HCT116 (cell line): ENCODE data around the gene SHANK1. TPM values are rescaled to one million over a fixed set of nuclear protein-coding genes. Genes with fewer than 3 reads are reported as not detected.

Experiments used
- ATAC-seq: fragments of 200-7000 bp; cut with Tn5 transposase; 2 replicates; pipeline ENCODE4 v1.9.1; 2020; ENCODE audit warnings: mild to moderate bottlenecking, moderate library complexity
- BruUV-seq: library from RNA; stranded (reverse); fragments of 400-500 nt; replicated peaks from 2 replicates; lab custom pipeline; 2021; lab: Mats Ljungman, UMichigan
- CTCF ChIA-PET: fragments of 300-600 bp; sonication (Branson Sonifier 250); formaldehyde crosslinking; loops from one replicate; lab custom pipeline; 2021; ENCODE audit warnings: antibody characterized with exemption; lab: Charles Lee
- POLR2A ChIA-PET: fragments of 300-600, 350-600 bp; sonication (Branson Sonifier 250); formaldehyde crosslinking; loops from one replicate; lab custom pipeline; 2021; ENCODE audit warnings: antibody characterized with exemption; lab: Charles Lee
- RAD21 ChIA-PET, 2 experiments: fragments of 300-600 bp; sonication (Branson Sonifier 250); formaldehyde crosslinking; loops; one replicate each; lab custom pipeline; 2023; ENCODE audit warnings: low total read pairs in 2 of 2; ENCODE audit not compliant: uncharacterized antibody in 2 of 2, unreplicated experiment in 2 of 2, low non-redundant PET in 1 of 2; lab: Charles Lee
- DNase-seq: peaks from one replicate; pipeline ENCODE4 v3.0.0-alpha.2; 2010; ENCODE audit warnings: low read depth, low spot score
- H2AFZ ChIP-seq: fragments of 200-600 bp; shearing (Covaris generic), sonication (generic); 2 replicates; pipeline ENCODE4 v1.6.1; 2017; ENCODE audit warnings: low read depth, mixed run types, mixed read lengths, antibody characterized with exemption, low read length; ENCODE audit not compliant: poor library complexity, severe bottlenecking
- H3K27ac ChIP-seq: 2 replicates; pipeline ENCODE4 v1.5.1; 2012; ENCODE audit warnings: low read depth, low read length
- H3K27me3 ChIP-seq: fragments of 200-600 bp; sonication (generic); 2 replicates; pipeline ENCODE4 v1.6.1; 2016; ENCODE audit warnings: mixed run types, low read length, mixed read lengths; ENCODE audit not compliant: insufficient read depth
- H3K36me3 ChIP-seq, 2 experiments: fragments of 200-500 bp in 1 of 2; fragments of 200-600 bp in 1 of 2; sonication (Bioruptor generic) in 1 of 2; sonication (generic) in 1 of 2; 2 replicates each; pipeline versions ENCODE4 v1.5.1 to v1.6.1; 2014 to 2016; ENCODE audit warnings: low read length in 2 of 2, inconsistent platforms in 1 of 2, mixed read lengths in 1 of 2, mixed run types in 1 of 2; ENCODE audit not compliant: insufficient read depth in 2 of 2, control insufficient read depth in 1 of 2
- H3K4me1 ChIP-seq, 2 experiments: fragments of 200-600 bp in 1 of 2; sonication (generic) in 1 of 2; 2 replicates each; pipeline versions ENCODE4 v1.5.1 to v1.6.1; 2012 to 2017; ENCODE audit warnings: low read length in 2 of 2, inconsistent platforms in 1 of 2, mild to moderate bottlenecking in 1 of 2, mixed read lengths in 1 of 2, mixed run types in 1 of 2, moderate library complexity in 1 of 2; ENCODE audit not compliant: insufficient read depth in 2 of 2, control insufficient read depth in 1 of 2
- H3K4me2 ChIP-seq: fragments of 200-600 bp; sonication (generic); 2 replicates; pipeline ENCODE4 v1.6.1; 2017; ENCODE audit warnings: mixed run types, low read length, mixed read lengths
- H3K4me3 ChIP-seq, 2 experiments: fragments of 200-600 bp in 1 of 2; sonication (generic) in 1 of 2; replicated peaks in 1 of 2; 2 replicates each; pipeline ENCODE4 v1.5.1; 2011 to 2016; ENCODE audit warnings: low read length in 2 of 2, control low read depth in 1 of 2, low read depth in 1 of 2, mild to moderate bottlenecking in 1 of 2, mixed read lengths in 1 of 2, mixed run types in 1 of 2
- H3K79me2 ChIP-seq: fragments of 200-600 bp; sonication (generic); 2 replicates; pipeline ENCODE4 v1.6.1; 2017; ENCODE audit warnings: mild to moderate bottlenecking, mixed run types, low read length, moderate library complexity, mixed read lengths; ENCODE audit not compliant: insufficient read depth
- H3K9ac ChIP-seq: fragments of 200-600 bp; sonication (generic); 2 replicates; pipeline ENCODE4 v1.6.1; 2016; ENCODE audit warnings: low read length, mixed read lengths
- H3K9me2 ChIP-seq: fragments of 200-600 bp; sonication (generic), shearing (Covaris generic); 2 replicates; pipeline ENCODE4 v1.6.1; 2017; ENCODE audit warnings: mixed run types, mild to moderate bottlenecking, moderate library complexity; ENCODE audit not compliant: insufficient read depth
- H3K9me3 ChIP-seq, 2 experiments: fragments of 200-500 bp in 1 of 2; fragments of 200-600 bp in 1 of 2; sonication (Bioruptor generic) in 1 of 2; sonication (generic) in 1 of 2; 2 replicates each; pipeline ENCODE4 v1.6.1; 2014 to 2017; ENCODE audit warnings: low read length in 2 of 2, mixed read lengths in 2 of 2, inconsistent platforms in 1 of 2, low read depth in 1 of 2, mild to moderate bottlenecking in 1 of 2, mixed run types in 1 of 2, moderate library complexity in 1 of 2; ENCODE audit not compliant: control insufficient read depth in 1 of 2, insufficient read depth in 1 of 2
- H4K20me1 ChIP-seq: fragments of 200-600 bp; sonication (generic), shearing (Covaris generic); 2 replicates; pipeline ENCODE4 v1.6.1; 2017; ENCODE audit warnings: mixed run types, mild to moderate bottlenecking, moderate library complexity; ENCODE audit not compliant: insufficient read depth
- FOSL1 ChIP-seq: IDR thresholded peaks from 2 replicates; pipeline ENCODE4 v1.6.1; 2012; ENCODE audit warnings: low read depth
- MAX ChIP-seq: IDR thresholded peaks from 2 replicates; pipeline ENCODE4 v1.6.1; 2012
- POLR2AphosphoS5 ChIP-seq: IDR thresholded peaks from 2 replicates; pipeline ENCODE4 v1.6.1; 2011; ENCODE audit warnings: mild to moderate bottlenecking, low read depth, low read length, moderate library complexity
- RAD21 ChIP-seq: IDR thresholded peaks from 2 replicates; pipeline ENCODE4 v1.6.1; 2012; ENCODE audit warnings: low read depth, mild to moderate bottlenecking
- SIN3A ChIP-seq: IDR thresholded peaks from 2 replicates; pipeline ENCODE4 v1.6.1; 2012; ENCODE audit warnings: low read depth
- SP1 ChIP-seq: IDR thresholded peaks from 2 replicates; pipeline ENCODE4 v1.6.1; 2012; ENCODE audit warnings: low read depth
- SRF ChIP-seq: IDR thresholded peaks from 2 replicates; pipeline ENCODE4 v1.6.1; 2012; ENCODE audit warnings: low read depth
- ZFX ChIP-seq: fragments of 450-650 bp; IDR thresholded peaks from 2 replicates; pipeline ENCODE4 v1.6.1; 2017
- ZNF274 ChIP-seq: fragments of 200-500 bp; sonication (Bioruptor generic); IDR thresholded peaks from 2 replicates; pipeline ENCODE4 v1.6.1; 2014; ENCODE audit warnings: mild to moderate bottlenecking, low read depth, low read length, inconsistent platforms
- intact Hi-C: fragments of 100-400 bp; cut with micrococcal nuclease; formaldehyde crosslinking; loops from 2 replicates; pipeline ENCODE4 v1.10.0; 2022
- total RNA-seq: library from RNA; stranded (reverse); gene quantifications from one replicate; pipeline ENCODE4 v1.2.1, GENCODE V29; 2021; ENCODE audit not compliant: unreplicated experiment
- TF ChIP-seq, protein P1 (sequence below): IDR thresholded peaks from 2 replicates; pipeline ENCODE4 v1.6.1; 2012

Gene SHANK1
- total RNA-seq, 1 experiment from 2014 or later = 3.0 TPM

DNA sequence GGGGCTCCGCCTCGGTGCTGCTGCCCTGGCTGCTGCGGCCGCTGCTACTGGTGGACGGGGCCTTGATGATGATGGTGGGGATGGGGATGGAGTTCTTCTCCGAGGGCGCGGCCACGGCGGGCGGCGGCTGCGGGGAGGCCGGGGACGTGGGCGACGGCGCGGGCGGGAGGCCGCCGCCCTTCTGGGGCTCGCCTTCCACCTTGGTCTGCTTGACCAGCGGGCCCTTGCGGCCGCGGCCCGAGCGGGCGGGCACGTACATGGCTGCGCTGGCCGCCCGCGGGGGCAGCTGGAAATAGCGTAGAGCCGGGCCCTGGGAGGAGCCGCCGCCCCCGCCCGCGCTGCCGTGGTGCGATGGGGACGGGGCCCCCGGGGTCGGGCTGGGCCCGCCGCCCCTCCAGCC is 51.2 kb downstream of the SHANK1 start:
- no TSS peak for BruUV-seq
- H3K27ac ChIP-seq = no peak overlapping the region
- no peak overlapping the region for H3K9ac ChIP-seq
- no peak overlapping the region for H2AFZ ChIP-seq
- DNase-seq = no peak
- TF ChIP-seq POLR2AphosphoS5 (no peak), SP1 (no peak), ZFX (no peak), FOSL1 (no peak), MAX (no peak), RAD21 (no peak), SIN3A (no peak), ZNF274 (no peak)
- POLR2A ChIA-PET = no interaction called here
- H3K27me3 ChIP-seq = no peaks in the 10 kb centered on the region
- H3K9me2 ChIP-seq = no peaks in the 10 kb centered on the region
- CTCF ChIA-PET = no interaction called here
- no peaks in the 10 kb centered on the region for H3K36me3 ChIP-seq
- H3K4me1 ChIP-seq = peaks cover 0 to 9% of the 10 kb centered on the region in 2 experiments; a peak in 1 of 4 replicates
- no peak for ATAC-seq
- H3K79me2 ChIP-seq = no peaks in the 10 kb centered on the region
- H4K20me1 ChIP-seq = no peaks in the 10 kb centered on the region
- RAD21 ChIA-PET = no interaction called here
- no peaks in the 10 kb centered on the region for H3K9me3 ChIP-seq
- intact Hi-C loops = no loop called here
- no peak overlapping the region for H3K4me2 ChIP-seq
- no peak overlapping the region for H3K4me3 ChIP-seq

DNA sequence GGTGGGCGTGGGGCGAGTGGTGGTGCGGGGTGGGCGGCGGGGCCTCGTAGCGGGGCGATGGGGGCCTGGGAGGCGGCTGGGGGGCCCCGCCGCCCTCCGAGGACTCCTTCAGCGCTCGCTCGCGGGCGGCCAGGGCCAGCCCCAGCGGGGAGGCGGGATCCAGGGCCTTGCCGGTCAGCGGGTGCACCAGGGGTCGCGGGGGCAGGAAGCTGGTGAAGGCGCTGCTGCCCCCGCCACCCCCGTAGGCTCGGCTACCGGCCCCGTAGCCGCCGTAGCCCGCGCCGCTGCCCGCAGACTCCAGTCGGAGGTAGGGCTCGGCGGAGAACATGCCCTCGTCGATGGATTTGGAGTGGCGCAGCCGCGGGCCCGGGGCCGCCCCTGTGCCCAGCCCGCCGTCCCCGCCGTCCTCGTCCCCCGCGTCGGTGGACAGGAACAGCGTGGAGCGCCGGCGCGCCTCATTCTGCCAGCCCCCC is 51.8 kb downstream of the SHANK1 start:
- Histone ChIP-seq H3K9me2 (no peaks in the 10 kb centered on the region), H3K9ac (no peak overlapping the region), H2AFZ (no peak overlapping the region), H3K79me2 (no peaks in the 10 kb centered on the region), H3K4me3 (no peak overlapping the region), H4K20me1 (no peaks in the 10 kb centered on the region), H3K36me3 (no peaks in the 10 kb centered on the region), H3K4me2 (no peak overlapping the region), H3K27ac (no peak overlapping the region), H3K4me1 (peaks cover 0 to 9% of the 10 kb centered on the region in 2 experiments; a peak in 2 of 4 replicates), H3K9me3 (no peaks in the 10 kb centered on the region), H3K27me3 (no peaks in the 10 kb centered on the region)
- ChIA-PET CTCF (no interaction called here), RAD21 (no interaction called here), POLR2A (no interaction called here)
- TF ChIP-seq SRF (no peak), FOSL1 (no peak), POLR2AphosphoS5 (no peak)
- TF ChIP-seq, protein P1, sequence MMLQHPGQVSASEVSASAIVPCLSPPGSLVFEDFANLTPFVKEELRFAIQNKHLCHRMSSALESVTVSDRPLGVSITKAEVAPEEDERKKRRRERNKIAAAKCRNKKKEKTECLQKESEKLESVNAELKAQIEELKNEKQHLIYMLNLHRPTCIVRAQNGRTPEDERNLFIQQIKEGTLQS = no peak
- intact Hi-C loops = no loop called here
- DNase-seq = no peak
- no TSS peak for BruUV-seq
- no peak for ATAC-seq
